GM12878 (cell line): ENCODE measurements around the gene MAGT1. TPM values are rescaled to one million over a fixed set of nuclear protein-coding genes. Genes with fewer than 3 reads are reported as not detected.

ENCODE experiments used
- polyA plus RNA-seq, 11 experiments: library from polyadenylated mRNA; depleted of rRNA in 4 of 11; unstranded in 6 of 11; stranded (reverse) in 5 of 11; fragments of >200 nt; fragmentation: Nextera tagmentation in 4 of 11; fragmentation: Illumina TruSeq in 1 of 11; extraction: Ambion mirVana in 4 of 11; extraction: Trizol in 1 of 11; gene quantifications; 1 replicate in 1 of 11; 2 replicates in 10 of 11; pipeline versions ENCODE4 v1.2.1 to v1.2.3, GENCODE V29; 2011 to 2016; ENCODE audit warnings: inconsistent platforms in 2 of 11, missing spikeins in 2 of 11, low read depth in 1 of 11
- small RNA-seq: library from RNA; depleted of rRNA; stranded (forward); fragments of <200 nt; gene quantifications from one replicate; pipeline ENCODE3, GENCODE V24; 2014
- total RNA-seq, 4 experiments: library from RNA; depleted of rRNA in 3 of 4; stranded (reverse); fragments of >200 nt in 3 of 4; fragmentation: Illumina TruSeq in 1 of 4; extraction: Trizol in 1 of 4; gene quantifications; 2 replicates each; pipeline versions ENCODE4 v1.2.1 to v1.2.3, GENCODE V29; 2013 to 2021

The MAGT1 gene
- total and polyA plus RNA-seq, 10 of the 15 experiments (the other 5 are each of a cell fraction or from before 2014, with no cell fraction given), result 28.0 to 59.1 (median 47.9) TPM

Small RNAs within 50 kb of the gene (small RNA-seq; reads per million reads assigned to genes)
- gene RN7SL460P (not detected), gene RNU6-854P (not detected)

Other genes with a start within 250 kb of the MAGT1 start
- gene ATRX, start 109.2 kb downstream of the MAGT1 start, total RNA-seq (2014; rRNA removed), result 45.7 and 54.3 TPM in 2 replicates
- 44.6 and 51.8 TPM in 2 replicates for gene ATRX, start 109.2 kb downstream of the MAGT1 start, total RNA-seq (2014; rRNA removed; fragmentation: Illumina TruSeq; extraction: Trizol)
- 49.9 and 51.9 TPM in 2 replicates for gene ATRX, start 109.2 kb downstream of the MAGT1 start, total RNA-seq (2021)
- 59.4 and 85.8 TPM in 2 replicates for gene ATRX, start 109.2 kb downstream of the MAGT1 start, polyA plus RNA-seq (2011; rRNA removed)
- gene ATRX, start 109.2 kb downstream of the MAGT1 start, polyA plus RNA-seq (2014; fragmentation: Illumina TruSeq; extraction: Trizol), result 41.8 and 57.0 TPM in 2 replicates
- gene ATRX, start 109.2 kb downstream of the MAGT1 start, polyA plus RNA-seq (2014; fragmentation: Nextera tagmentation; extraction: Ambion mirVana), result 10 to 100 TPM; 19.4 to 37.9 TPM
- 36.5 and 38.3 TPM in 2 replicates for gene ATRX, start 109.2 kb downstream of the MAGT1 start, polyA plus RNA-seq (2014; rRNA removed)
- gene ATRX, start 109.2 kb downstream of the MAGT1 start, polyA plus RNA-seq (2016; fragmentation: Nextera tagmentation; extraction: Ambion mirVana), result 10 to 100 TPM; 70.9 to 73.8 TPM
- 467 and 534 TPM in 2 replicates for gene COX7B, start 4.0 kb upstream of the MAGT1 start, total RNA-seq (2014; rRNA removed)
- gene COX7B, start 4.0 kb upstream of the MAGT1 start, total RNA-seq (2014; rRNA removed; fragmentation: Illumina TruSeq; extraction: Trizol), result 691 and 726 TPM in 2 replicates
- gene COX7B, start 4.0 kb upstream of the MAGT1 start, total RNA-seq (2021), result 331 and 332 TPM in 2 replicates
- 1,589 and 1,856 TPM in 2 replicates for gene COX7B, start 4.0 kb upstream of the MAGT1 start, polyA plus RNA-seq (2011; rRNA removed)
- 727 and 839 TPM in 2 replicates for gene COX7B, start 4.0 kb upstream of the MAGT1 start, polyA plus RNA-seq (2014; fragmentation: Illumina TruSeq; extraction: Trizol)
- gene COX7B, start 4.0 kb upstream of the MAGT1 start, polyA plus RNA-seq (2014; fragmentation: Nextera tagmentation; extraction: Ambion mirVana), result 1,000 to 10,000 TPM; 2,041 to 2,070 TPM
- gene COX7B, start 4.0 kb upstream of the MAGT1 start, polyA plus RNA-seq (2014; rRNA removed), result 747 and 862 TPM in 2 replicates
- 1,000 to 10,000 TPM; 1,113 to 1,176 TPM for gene COX7B, start 4.0 kb upstream of the MAGT1 start, polyA plus RNA-seq (2016; fragmentation: Nextera tagmentation; extraction: Ambion mirVana)
- 8.8 and 11.3 TPM in 2 replicates for gene ATP7A, start 15.3 kb upstream of the MAGT1 start, total RNA-seq (2014; rRNA removed)
- 12.0 and 12.9 TPM in 2 replicates for gene ATP7A, start 15.3 kb upstream of the MAGT1 start, total RNA-seq (2014; rRNA removed; fragmentation: Illumina TruSeq; extraction: Trizol)
- gene ATP7A, start 15.3 kb upstream of the MAGT1 start, total RNA-seq (2021), result 9.2 and 9.3 TPM in 2 replicates
- gene ATP7A, start 15.3 kb upstream of the MAGT1 start, polyA plus RNA-seq (2011; rRNA removed), result 11.4 and 16.9 TPM in 2 replicates
- gene ATP7A, start 15.3 kb upstream of the MAGT1 start, polyA plus RNA-seq (2014; fragmentation: Illumina TruSeq; extraction: Trizol), result 7.5 and 9.4 TPM in 2 replicates
- 1 to 10 TPM; 2.5 to 3.7 TPM for gene ATP7A, start 15.3 kb upstream of the MAGT1 start, polyA plus RNA-seq (2014; fragmentation: Nextera tagmentation; extraction: Ambion mirVana)
- 4.1 and 5.2 TPM in 2 replicates for gene ATP7A, start 15.3 kb upstream of the MAGT1 start, polyA plus RNA-seq (2014; rRNA removed)
- gene ATP7A, start 15.3 kb upstream of the MAGT1 start, polyA plus RNA-seq (2016; fragmentation: Nextera tagmentation; extraction: Ambion mirVana), result 1 to 10 TPM; 6.5 to 7.7 TPM
- not detected in 2 replicates for gene PGAM4, start 74.2 kb upstream of the MAGT1 start, total RNA-seq (2014; rRNA removed)
- not detected in 2 replicates for gene PGAM4, start 74.2 kb upstream of the MAGT1 start, total RNA-seq (2014; rRNA removed; fragmentation: Illumina TruSeq; extraction: Trizol)
- gene PGAM4, start 74.2 kb upstream of the MAGT1 start, total RNA-seq (2021), result 0.44 TPM in 1 of 2 replicates, not detected in the other
- 0.29 and 0.80 TPM in 2 replicates for gene PGAM4, start 74.2 kb upstream of the MAGT1 start, polyA plus RNA-seq (2011; rRNA removed)
- 0.24 TPM in 1 of 2 replicates, not detected in the other for gene PGAM4, start 74.2 kb upstream of the MAGT1 start, polyA plus RNA-seq (2014; fragmentation: Illumina TruSeq; extraction: Trizol)
- not detected for gene PGAM4, start 74.2 kb upstream of the MAGT1 start, polyA plus RNA-seq (2014; fragmentation: Nextera tagmentation; extraction: Ambion mirVana)
- gene PGAM4, start 74.2 kb upstream of the MAGT1 start, polyA plus RNA-seq (2014; rRNA removed), result 0.14 TPM in 1 of 2 replicates, not detected in the other
- under 1 TPM in 1 of 2 experiments, not detected in 1; 0.29 TPM for gene PGAM4, start 74.2 kb upstream of the MAGT1 start, polyA plus RNA-seq (2016; fragmentation: Nextera tagmentation; extraction: Ambion mirVana)
- gene PGK1, start 208.8 kb upstream of the MAGT1 start, total RNA-seq (2014; rRNA removed), result 370 and 422 TPM in 2 replicates
- 418 and 420 TPM in 2 replicates for gene PGK1, start 208.8 kb upstream of the MAGT1 start, total RNA-seq (2014; rRNA removed; fragmentation: Illumina TruSeq; extraction: Trizol)
- gene PGK1, start 208.8 kb upstream of the MAGT1 start, total RNA-seq (2021), result 626 and 628 TPM in 2 replicates
- gene PGK1, start 208.8 kb upstream of the MAGT1 start, polyA plus RNA-seq (2011; rRNA removed), result 1,825 and 2,395 TPM in 2 replicates
- gene PGK1, start 208.8 kb upstream of the MAGT1 start, polyA plus RNA-seq (2014; fragmentation: Illumina TruSeq; extraction: Trizol), result 554 and 619 TPM in 2 replicates
- gene PGK1, start 208.8 kb upstream of the MAGT1 start, polyA plus RNA-seq (2014; fragmentation: Nextera tagmentation; extraction: Ambion mirVana), result 100 to 1,000 TPM; 633 to 835 TPM
- 453 and 454 TPM in 2 replicates for gene PGK1, start 208.8 kb upstream of the MAGT1 start, polyA plus RNA-seq (2014; rRNA removed)
- gene PGK1, start 208.8 kb upstream of the MAGT1 start, polyA plus RNA-seq (2016; fragmentation: Nextera tagmentation; extraction: Ambion mirVana), result 100 to 1,000 TPM; 632 to 679 TPM
- 22.6 and 29.5 TPM in 2 replicates for gene TAF9B, start 244.2 kb upstream of the MAGT1 start, total RNA-seq (2014; rRNA removed)
- gene TAF9B, start 244.2 kb upstream of the MAGT1 start, total RNA-seq (2014; rRNA removed; fragmentation: Illumina TruSeq; extraction: Trizol), result 23.3 and 23.7 TPM in 2 replicates
- 14.9 and 15.4 TPM in 2 replicates for gene TAF9B, start 244.2 kb upstream of the MAGT1 start, total RNA-seq (2021)
- 22.0 and 26.7 TPM in 2 replicates for gene TAF9B, start 244.2 kb upstream of the MAGT1 start, polyA plus RNA-seq (2011; rRNA removed)
- gene TAF9B, start 244.2 kb upstream of the MAGT1 start, polyA plus RNA-seq (2014; fragmentation: Illumina TruSeq; extraction: Trizol), result 28.9 and 40.5 TPM in 2 replicates
- gene TAF9B, start 244.2 kb upstream of the MAGT1 start, polyA plus RNA-seq (2014; fragmentation: Nextera tagmentation; extraction: Ambion mirVana), result 10 to 100 TPM; 19.0 to 20.8 TPM
- gene TAF9B, start 244.2 kb upstream of the MAGT1 start, polyA plus RNA-seq (2014; rRNA removed), result 15.4 and 15.7 TPM in 2 replicates
- gene TAF9B, start 244.2 kb upstream of the MAGT1 start, polyA plus RNA-seq (2016; fragmentation: Nextera tagmentation; extraction: Ambion mirVana), result 10 to 100 TPM; 41.5 to 42.5 TPM